Parathyroid adenoma (tissue), 2 donors: ENCODE data around the gene RTL1.

Experiments
- H2AFZ ChIP-seq: fragments of 300-600 bp; sonication (generic); one replicate; pipeline ENCODE4 v1.7.0; 2017; ENCODE audit warnings: antibody characterized with exemption, mild to moderate bottlenecking
- H3K27ac ChIP-seq: fragments of 300-600 bp; sonication (generic); one replicate; pipeline ENCODE4 v1.7.0; 2017
- H3K27me3 ChIP-seq: fragments of 300-600 bp; sonication (generic); one replicate; pipeline ENCODE4 v1.7.0; 2017; ENCODE audit warnings: low read length; ENCODE audit not compliant: control insufficient read depth, insufficient read depth
- H3K36me3 ChIP-seq: fragments of 300-600 bp; sonication (generic); one replicate; pipeline ENCODE4 v1.7.0; 2017; ENCODE audit warnings: low read length; ENCODE audit not compliant: control insufficient read depth, insufficient read depth
- H3K4me1 ChIP-seq: fragments of 300-600 bp; sonication (generic); one replicate; pipeline ENCODE4 v1.7.0; 2017; ENCODE audit warnings: control low read depth
- H3K4me2 ChIP-seq: fragments of 300-600 bp; sonication (generic); one replicate; pipeline ENCODE4 v1.7.0; 2017; ENCODE audit warnings: low read length
- H3K4me3 ChIP-seq: fragments of 300-600 bp; sonication (generic); one replicate; pipeline ENCODE4 v1.7.0; 2017; ENCODE audit warnings: low read depth, low read length
- H3K79me2 ChIP-seq: fragments of 300-600 bp; sonication (generic); one replicate; pipeline ENCODE4 v1.7.0; 2017; ENCODE audit warnings: control low read depth
- H3K9ac ChIP-seq: fragments of 300-600 bp; sonication (generic); one replicate; pipeline ENCODE4 v1.7.0; 2017; ENCODE audit warnings: mild to moderate bottlenecking
- H3K9me3 ChIP-seq: fragments of 300-600 bp; sonication (generic); one replicate; pipeline ENCODE4 v1.7.0; 2017; ENCODE audit warnings: low read length; ENCODE audit not compliant: control insufficient read depth
- CTCF ChIP-seq: fragments of 300-600 bp; sonication (generic); IDR thresholded peaks from one replicate; pipeline ENCODE4 v1.7.0; 2017; ENCODE audit warnings: antibody characterized with exemption, mild to moderate bottlenecking
- donor health status: primary hyperparathyroidism.

Gene RTL1

GRCh38 chr14:100903672-100904185 lies at the start of gene RTL1:
TSS of gene RTL1 (minus strand) at chr14:100903722. CDS start at chr14:100884788, 18,934 bp downstream.
- Histone ChIP-seq H3K36me3 (no peaks in the 10 kb centered on the region), H3K4me2 (no peak within 1 kb of the TSS), H3K9ac (no peak within 1 kb of the TSS), H2AFZ (no peak within 1 kb of the TSS), H3K4me3 (no peak within 1 kb of the TSS), H3K27me3 (no peaks in the 10 kb centered on the region), H3K9me3 (no peaks in the 10 kb centered on the region), H3K4me1 (no peaks in the 10 kb centered on the region), H3K27ac (no peak within 1 kb of the TSS), H3K79me2 (no peaks in the 10 kb centered on the region)
- TF ChIP-seq CTCF, result no peak

GRCh38 chr14:100950024-100950423 lies 46.5 kb upstream of the RTL1 start:
- no peak overlapping the region for H3K4me3 ChIP-seq
- H2AFZ ChIP-seq, result no peak overlapping the region
- no peak overlapping the region for H3K27ac ChIP-seq
- TF ChIP-seq CTCF, result no peak
- no peak overlapping the region for H3K9ac ChIP-seq
- no peaks in the 10 kb centered on the region for H3K9me3 ChIP-seq
- H3K27me3 ChIP-seq, result no peaks in the 10 kb centered on the region
- no peaks in the 10 kb centered on the region for H3K36me3 ChIP-seq
- no peaks in the 10 kb centered on the region for H3K79me2 ChIP-seq
- H3K4me2 ChIP-seq, result no peak overlapping the region
- no peaks in the 10 kb centered on the region for H3K4me1 ChIP-seq

GRCh38 chr14:100944052-100944451 lies 40.5 kb upstream of the RTL1 start:
- H3K27ac ChIP-seq, result no peak overlapping the region
- H3K9ac ChIP-seq, result no peak overlapping the region
- H3K4me1 ChIP-seq, result no peaks in the 10 kb centered on the region
- no peak overlapping the region for H3K4me2 ChIP-seq
- H3K9me3 ChIP-seq, result no peaks in the 10 kb centered on the region
- no peaks in the 10 kb centered on the region for H3K79me2 ChIP-seq
- no peak overlapping the region for H2AFZ ChIP-seq
- H3K4me3 ChIP-seq, result no peak overlapping the region
- no peaks in the 10 kb centered on the region for H3K36me3 ChIP-seq
- H3K27me3 ChIP-seq, result peaks cover 2% of the 10 kb centered on the region
- no peak for TF ChIP-seq CTCF

GRCh38 chr14:100930270-100930669 lies 26.7 kb upstream of the RTL1 start:
- no peaks in the 10 kb centered on the region for H3K4me1 ChIP-seq
- no peaks in the 10 kb centered on the region for H3K27me3 ChIP-seq
- no peak overlapping the region for H2AFZ ChIP-seq
- H3K9me3 ChIP-seq, result no peaks in the 10 kb centered on the region
- H3K36me3 ChIP-seq, result no peaks in the 10 kb centered on the region
- H3K27ac ChIP-seq, result no peak overlapping the region
- H3K4me2 ChIP-seq, result no peak overlapping the region
- no peaks in the 10 kb centered on the region for H3K79me2 ChIP-seq
- H3K9ac ChIP-seq, result no peak overlapping the region
- no peak for TF ChIP-seq CTCF
- H3K4me3 ChIP-seq, result no peak overlapping the region

- H3K9ac ChIP-seq, result no peak overlapping the region
- H3K27me3 ChIP-seq, result no peaks in the 10 kb centered on the region
- H3K9me3 ChIP-seq, result no peaks in the 10 kb centered on the region
- no peak overlapping the region for H3K4me2 ChIP-seq
- H2AFZ ChIP-seq, result no peak overlapping the region
- H3K27ac ChIP-seq, result no peak overlapping the region
- no peaks in the 10 kb centered on the region for H3K79me2 ChIP-seq
- TF ChIP-seq CTCF, result no peak
- H3K4me3 ChIP-seq, result no peak overlapping the region
- no peaks in the 10 kb centered on the region for H3K4me1 ChIP-seq
- H3K36me3 ChIP-seq, result no peaks in the 10 kb centered on the region
Measured at GRCh38 chr14:100915560-100915959, 12.0 kb upstream of the RTL1 start.
